NCI-H226 (cell line): ENCODE data around the gene ABHD6.
"Not testable (repeated sequence)": the region's sequence is repeated elsewhere in the genome, so short reads cannot be mapped to it uniquely, and the experiment has no call there.

ENCODE experiments used
- DNase-seq: peaks from one replicate; pipeline ENCODE4 v3.0.0-alpha.2; 2015

Gene ABHD6

GRCh38 chr3:58210761-58211460, 26.7 kb upstream of the ABHD6 start, which contains the start of gene DNASE1L3:
Gene DNASE1L3 (minus strand): TSS chr3:58210972. CDS start chr3:58210906, 66 bp downstream.
- DNase-seq = no peak

DNA sequence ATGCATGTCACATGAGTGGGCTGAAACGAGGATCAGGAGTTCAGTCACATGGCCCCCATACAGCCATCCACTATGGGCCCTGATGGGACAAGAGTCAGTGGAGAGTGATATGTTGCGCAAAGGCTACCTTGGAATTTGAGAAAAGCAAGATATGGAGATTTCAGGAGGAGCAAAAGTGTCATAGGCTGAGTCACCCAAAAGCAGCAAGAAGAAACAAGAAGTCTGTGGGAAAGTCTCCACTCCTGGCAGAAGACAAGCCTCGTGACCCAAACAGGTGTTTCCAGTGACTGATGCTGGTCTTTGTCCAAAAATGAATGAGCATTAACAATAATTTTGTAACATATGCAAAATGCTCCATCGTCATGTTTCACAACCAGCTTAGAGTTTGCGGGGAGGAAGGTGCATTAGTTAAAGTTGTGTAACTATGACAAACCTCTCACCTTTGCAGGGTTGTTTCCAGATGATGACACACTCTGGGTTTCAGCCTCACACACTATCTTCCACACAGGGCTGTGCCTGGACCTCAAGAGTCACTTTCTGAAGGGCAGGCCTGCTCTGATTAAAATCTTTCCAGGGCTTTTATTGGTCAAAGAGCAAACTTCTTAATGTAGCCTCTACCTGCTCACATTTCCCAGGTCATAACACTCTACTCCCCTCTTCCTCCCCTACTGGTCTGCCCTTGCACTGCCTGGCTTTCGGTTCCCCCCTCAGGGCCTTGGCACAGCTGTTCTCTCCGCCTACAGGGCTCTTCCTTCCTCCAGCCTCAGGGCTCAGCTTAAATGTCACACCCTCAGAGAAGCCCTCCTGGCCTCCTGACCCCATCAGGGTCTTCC, 22.9 kb upstream of the ABHD6 start:
- peak; percentile 29 for DNase-seq

- DNase-seq = no peak
These were observed 22.1 kb upstream of the ABHD6 start for GRCh38 chr3:58215317-58216025.

GRCh38 chr3:58216496-58217195, 20.9 kb upstream of the ABHD6 start:
- no peak for DNase-seq

DNA sequence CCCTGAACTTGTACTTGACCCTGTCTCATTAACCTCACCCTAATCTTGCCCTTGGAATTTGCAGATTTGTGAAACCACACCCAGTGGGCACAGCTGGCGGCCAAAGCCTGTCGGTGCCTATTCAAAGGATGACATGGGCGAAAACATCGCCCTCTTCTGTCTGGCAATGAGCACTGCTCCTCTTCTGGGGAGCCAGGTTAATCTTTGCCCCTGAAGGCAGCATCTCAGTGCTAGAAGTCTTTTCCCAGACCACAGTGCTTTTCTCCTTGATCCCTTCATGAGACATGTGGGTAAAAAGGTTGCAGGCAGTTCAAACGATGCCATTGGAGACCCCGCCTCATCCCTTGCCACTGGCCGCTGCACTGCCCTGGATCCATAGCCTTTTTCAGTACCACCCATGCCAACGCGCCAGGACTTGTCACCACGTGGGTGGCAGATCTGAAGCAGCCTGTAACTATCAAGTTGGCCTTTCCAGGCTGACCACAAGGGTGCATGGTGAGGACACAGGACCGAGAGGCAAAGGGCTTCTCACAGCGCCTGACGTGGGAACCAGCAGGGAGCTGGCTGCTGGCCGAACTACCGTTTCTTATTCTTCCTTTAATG, 20.3 kb upstream of the ABHD6 start:
- peak; percentile 48 for DNase-seq

- no peak for DNase-seq
These were observed 18.7 kb upstream of the ABHD6 start for GRCh38 chr3:58218904-58219303.

GRCh38 chr3:58222161-58222724, 15.3 kb upstream of the ABHD6 start:
- DNase-seq = peak; percentile 47

DNA sequence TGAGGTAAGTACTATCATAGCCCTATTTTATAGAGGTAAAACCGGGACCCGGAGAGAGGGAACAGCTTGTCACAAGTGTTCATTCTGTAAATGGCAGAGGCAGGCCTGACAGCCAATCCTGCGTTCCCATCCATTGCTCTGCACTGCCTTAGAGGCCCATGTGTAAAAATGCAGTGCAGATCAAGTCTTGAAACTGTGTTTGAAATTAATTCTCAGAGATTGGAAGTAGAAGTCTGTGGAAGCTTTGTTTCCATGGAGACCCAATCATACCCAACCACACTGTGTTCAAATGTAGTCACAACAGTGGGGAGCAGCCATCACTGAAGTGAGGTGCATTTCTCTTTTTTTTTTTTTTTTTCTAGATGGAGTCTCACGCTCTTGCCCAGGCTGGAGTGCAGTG, 13.7 kb upstream of the ABHD6 start:
- DNase-seq = no peak

DNA sequence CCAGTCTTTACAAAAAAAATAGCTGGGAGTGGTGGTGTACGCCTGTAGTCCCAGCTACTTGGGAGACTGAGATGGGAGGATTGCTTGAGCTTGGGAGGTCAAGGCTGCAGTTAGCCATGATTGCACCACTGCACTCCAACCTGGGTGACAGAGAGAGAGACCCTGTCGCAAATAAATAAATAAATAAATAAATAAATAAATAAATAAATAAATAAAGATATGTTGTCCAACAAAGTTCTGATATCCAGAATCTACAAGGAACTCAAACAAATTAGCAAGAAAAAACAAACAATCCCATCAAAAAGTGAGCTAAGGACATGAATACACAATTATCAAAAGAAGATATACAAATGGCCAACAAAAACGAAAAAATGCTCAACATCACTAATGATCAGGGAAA, 9.7 kb upstream of the ABHD6 start:
- DNase-seq = not testable (repeated sequence)

GRCh38 chr3:58230876-58231552, 6.6 kb upstream of the ABHD6 start:
- DNase-seq = no peak

DNA sequence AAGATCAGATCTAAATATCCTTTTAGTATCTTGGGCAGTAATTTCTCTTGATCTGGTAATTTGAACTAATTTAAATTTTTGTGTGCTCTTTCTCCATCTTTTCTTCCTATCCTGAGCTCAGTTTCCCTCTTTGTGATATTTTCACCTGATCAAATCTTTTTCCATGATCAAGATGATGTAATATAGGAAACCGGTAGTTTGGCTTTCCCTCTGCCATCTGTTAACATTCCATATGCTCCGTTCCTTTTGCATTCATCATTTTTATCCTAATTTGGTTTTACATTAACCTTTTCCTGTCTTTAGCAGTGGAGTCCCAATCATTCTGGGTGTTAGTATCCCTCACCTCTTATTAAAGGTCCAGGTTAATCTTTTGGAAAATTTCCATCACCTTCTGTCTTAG, 5.9 kb upstream of the ABHD6 start:
- no peak for DNase-seq

DNA sequence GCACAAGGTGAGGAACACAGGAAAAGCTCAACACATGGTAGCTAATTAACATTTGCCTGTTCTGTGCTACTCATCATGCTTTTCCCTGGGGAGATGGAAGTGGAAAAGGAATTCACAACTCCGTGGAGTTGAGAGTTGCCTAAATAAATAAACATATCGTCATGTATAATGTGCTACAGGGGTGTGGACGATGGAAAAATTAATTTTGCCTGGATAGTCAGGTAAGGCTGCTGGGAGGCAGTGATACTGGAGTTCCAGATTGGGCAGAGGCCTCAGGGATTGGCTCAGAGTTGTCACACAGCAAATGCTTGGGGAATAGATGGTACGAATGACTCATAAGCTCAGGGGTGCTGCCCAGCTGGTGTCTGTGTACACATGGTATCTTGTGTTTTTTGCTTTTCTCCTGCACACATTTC, 3.1 kb upstream of the ABHD6 start:
- DNase-seq = no peak

GRCh38 chr3:58235970-58236369, 1.6 kb upstream of the ABHD6 start:
- DNase-seq = no peak

- no peak for DNase-seq
These were observed 910 bp upstream of the ABHD6 start for GRCh38 chr3:58236527-58237237.

DNA sequence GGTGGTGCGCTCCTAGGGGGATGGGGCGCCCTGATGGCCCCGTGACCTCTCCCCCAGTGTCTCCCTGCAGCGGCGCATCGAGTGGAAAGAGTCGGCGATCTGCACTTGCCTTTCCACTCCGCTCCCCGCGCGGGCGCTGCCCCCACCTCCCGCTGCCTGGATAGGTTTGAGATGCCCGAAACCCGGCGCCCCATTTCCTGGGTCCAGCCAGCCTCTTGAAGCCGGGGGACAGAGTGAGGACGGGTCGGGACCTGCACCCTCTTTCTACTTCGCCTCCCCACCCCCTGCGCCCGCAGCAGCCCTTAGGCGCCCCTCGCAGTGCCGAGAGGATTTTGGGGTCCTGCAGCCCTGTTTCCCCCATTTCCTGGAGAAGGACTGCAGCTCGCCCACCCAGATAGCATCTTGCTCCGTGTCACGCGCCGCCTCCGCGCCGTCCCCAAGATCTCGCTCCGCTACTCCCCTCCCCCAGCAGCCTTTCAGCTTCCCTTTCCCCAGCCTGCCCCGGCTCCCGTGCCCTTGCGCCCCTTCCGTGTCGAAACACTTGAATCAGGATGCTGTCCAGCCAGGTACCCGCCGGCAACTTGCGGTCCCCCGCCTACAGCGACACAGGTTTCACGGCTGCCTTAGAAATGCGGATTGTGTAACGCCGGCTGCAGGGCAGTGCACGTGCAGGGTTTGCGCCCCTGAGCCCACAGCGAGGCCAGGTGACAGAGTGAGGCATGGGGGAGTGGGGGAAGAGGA, 519 bp downstream of the ABHD6 start:
- DNase-seq = no peak

DNA sequence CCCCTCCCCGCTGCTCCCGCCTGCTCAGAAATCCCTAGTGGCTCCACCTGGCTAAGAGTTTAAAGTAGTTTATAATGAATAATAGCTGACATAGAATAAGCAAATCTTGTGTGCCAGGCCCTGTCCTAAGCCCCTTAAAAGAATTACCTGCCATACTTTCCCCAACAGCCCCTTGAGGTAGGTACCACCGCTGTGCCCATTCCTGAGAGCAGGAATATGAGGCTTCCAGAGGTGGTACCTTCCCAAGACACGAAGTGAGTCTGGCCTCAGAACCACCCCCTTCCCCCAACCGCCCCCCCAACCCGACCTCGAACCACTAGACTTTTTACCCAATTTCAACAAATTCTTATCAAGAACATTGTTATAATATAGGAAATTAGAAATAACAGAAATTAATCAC, 1.2 kb downstream of the ABHD6 start:
- no peak for DNase-seq

DNA sequence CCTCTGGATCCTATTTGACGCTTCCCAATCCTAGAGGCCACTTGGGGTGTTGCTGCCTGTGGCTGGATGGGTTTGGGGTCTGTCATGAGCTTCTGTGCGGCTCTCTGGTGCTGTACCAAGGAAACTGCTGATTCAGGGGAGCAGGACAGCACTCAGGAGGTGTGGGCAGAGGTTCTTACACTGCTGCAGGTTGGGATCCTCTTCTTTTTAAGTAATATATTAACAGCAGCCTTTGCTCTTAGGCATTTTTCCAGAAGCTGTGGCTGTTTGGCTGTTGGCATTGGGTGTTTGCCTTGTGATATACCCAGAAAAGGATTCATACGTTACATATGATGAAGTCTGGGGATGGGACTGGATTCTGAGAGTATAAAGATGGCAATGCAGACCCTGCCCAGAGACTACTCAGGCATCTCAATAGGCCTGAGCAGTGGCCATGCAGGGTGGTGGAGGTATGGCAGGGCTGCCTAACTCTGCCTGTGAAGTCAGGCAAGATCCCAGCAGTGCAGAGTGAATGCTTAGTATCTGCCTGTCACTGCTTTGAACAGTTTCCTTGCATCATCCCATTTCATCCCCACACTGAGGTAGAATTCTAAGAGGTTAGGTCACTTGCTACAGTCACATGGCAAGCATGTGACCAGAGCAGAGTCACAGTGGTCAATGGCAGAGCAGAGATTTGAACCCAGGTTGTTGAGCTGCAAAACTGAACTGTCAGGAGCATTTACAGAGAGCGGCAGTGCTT, 3.9 kb downstream of the ABHD6 start:
- no peak for DNase-seq

DNA sequence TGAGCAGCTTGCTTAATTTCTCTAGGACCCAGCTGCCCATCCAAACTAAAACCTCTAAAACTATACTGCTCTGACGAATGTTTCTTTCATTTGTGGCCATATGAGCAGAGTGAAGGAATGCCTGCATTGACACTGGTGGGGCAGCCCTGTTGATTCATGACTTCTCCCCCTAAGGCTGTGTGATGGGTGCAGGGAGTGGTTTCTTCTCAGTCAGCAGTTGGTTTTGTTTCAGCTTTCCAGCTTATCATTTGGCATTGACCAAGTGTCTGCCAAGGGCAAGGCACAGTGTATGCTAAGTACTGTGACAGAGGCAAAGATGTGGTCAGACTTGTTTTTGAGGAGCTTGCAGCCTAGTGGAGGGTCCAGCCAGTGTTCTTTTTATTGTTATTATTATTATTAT, 4.7 kb downstream of the ABHD6 start:
- no peak for DNase-seq

DNA sequence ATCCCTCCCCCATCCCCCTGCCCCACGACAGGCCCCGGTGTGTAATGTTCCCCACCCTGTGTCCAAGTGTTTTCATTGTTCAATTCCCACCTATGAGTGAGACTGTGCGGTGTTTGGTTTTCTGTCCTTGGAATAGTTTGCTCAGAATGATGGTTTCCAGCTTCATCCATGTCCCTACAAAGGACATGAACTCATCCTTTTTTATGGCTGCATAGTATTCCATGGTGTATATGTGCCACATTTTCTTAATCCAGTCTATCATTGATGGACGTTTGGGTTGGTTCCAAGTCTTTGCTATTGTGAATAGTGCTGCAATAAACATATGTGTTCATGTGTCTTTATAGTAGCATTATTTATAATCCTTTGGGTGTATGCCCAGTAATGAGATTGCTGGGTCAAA, 5.3 kb downstream of the ABHD6 start:
- DNase-seq = not testable (repeated sequence)
